A673 (cell line): ENCODE data around the gene RAB3B.

ENCODE experiments used
- CTCF ChIP-seq: fragments of 300-800, 200-600 bp; sonication (generic); conservative IDR thresholded peaks from 2 replicates; pipeline ENCODE4 v1.5.1; 2017; ENCODE audit warnings: low read depth, mild to moderate bottlenecking, antibody characterized with exemption, low read length, moderate library complexity, mixed read lengths
- EZH2 ChIP-seq: fragments of 200-600 bp; sonication (generic); IDR thresholded peaks from 2 replicates; pipeline ENCODE4 v1.6.1; 2017; ENCODE audit warnings: borderline replicate concordance, low read depth, mild to moderate bottlenecking, mixed read lengths, antibody characterized with exemption, low read length; ENCODE audit not compliant: poor library complexity, severe bottlenecking

- TF ChIP-seq CTCF: no peak
- TF ChIP-seq EZH2: no peak
Observed at GRCh38 chr1:51875836-51876235, 114.7 kb downstream of the RAB3B start.
